Activated naive CD4-positive, alpha-beta T cell (primary cell): ENCODE data around the gene PDZRN4.

ENCODE experiments used
- DNase-seq, 4 experiments: peaks; one replicate each; lab custom pipeline; 2025; lab: John Stamatoyannopoulos, UW

PDZRN4 gene

GRCh38 chr12:41459111-41459905 is 271.2 kb downstream of the PDZRN4 start:
- DNase-seq = no peak

GRCh38 chr12:41459906-41460214 is 271.7 kb downstream of the PDZRN4 start:
- no peak for DNase-seq

GRCh38 chr12:41460906-41461305 is 272.8 kb downstream of the PDZRN4 start:
- no peak for DNase-seq

GRCh38 chr12:41462312-41462711 is 274.2 kb downstream of the PDZRN4 start:
- no peak for DNase-seq

- DNase-seq = no peak
Measured at GRCh38 chr12:41465526-41465925, 277.4 kb downstream of the PDZRN4 start.

- DNase-seq = no peak
Measured at GRCh38 chr12:41466300-41466699, 278.2 kb downstream of the PDZRN4 start.

GRCh38 chr12:41466802-41467201 is 278.7 kb downstream of the PDZRN4 start:
- no peak for DNase-seq

- DNase-seq = no peak
Measured at GRCh38 chr12:41467591-41468325, 279.6 kb downstream of the PDZRN4 start.

GRCh38 chr12:41468341-41468740 is 280.2 kb downstream of the PDZRN4 start:
- DNase-seq = no peak

GRCh38 chr12:41468756-41469155 is 280.6 kb downstream of the PDZRN4 start:
- DNase-seq = no peak

GRCh38 chr12:41473441-41473840 is 285.3 kb downstream of the PDZRN4 start:
- no peak for DNase-seq

GRCh38 chr12:41474001-41474400 is 285.9 kb downstream of the PDZRN4 start:
- DNase-seq = no peak

- DNase-seq = no peak
Measured at GRCh38 chr12:41476499-41477439, 288.6 kb downstream of the PDZRN4 start.

- no peak for DNase-seq
Measured at GRCh38 chr12:41479426-41479825, 291.3 kb downstream of the PDZRN4 start.

- DNase-seq = no peak
Measured at GRCh38 chr12:41485203-41485602, 297.1 kb downstream of the PDZRN4 start.

- DNase-seq = no peak
Measured at GRCh38 chr12:41486718-41487117, 298.6 kb downstream of the PDZRN4 start.

GRCh38 chr12:41496009-41496408 is 307.9 kb downstream of the PDZRN4 start:
- no peak for DNase-seq

- DNase-seq = no peak
Measured at GRCh38 chr12:41497409-41497808, 309.3 kb downstream of the PDZRN4 start.

GRCh38 chr12:41504976-41505375 is 316.9 kb downstream of the PDZRN4 start:
- no peak for DNase-seq

- DNase-seq = no peak
Measured at GRCh38 chr12:41507286-41507685, 319.2 kb downstream of the PDZRN4 start.

GRCh38 chr12:41509271-41510055 is 321.3 kb downstream of the PDZRN4 start:
- no peak for DNase-seq

- DNase-seq = no peak
Measured at GRCh38 chr12:41510470-41510869, 322.4 kb downstream of the PDZRN4 start.
